NCI-H460 (cell line): Measurements from ENCODE around the gene ATP10A. TPM values are rescaled to one million over a fixed set of nuclear protein-coding genes. Genes with fewer than 3 reads are reported as not detected.
"Not testable (repeated sequence)": the region's sequence is repeated elsewhere in the genome, so short reads cannot be mapped to it uniquely, and the experiment has no call there.

ENCODE experiments used
- DNase-seq: peaks from one replicate; pipeline ENCODE4 v3.0.0-alpha.2; 2016; ENCODE audit warnings: low read depth; ENCODE audit errors: extremely low read depth
- total RNA-seq: library from RNA; depleted of rRNA; stranded (reverse); fragments of >200 nt; shearing (Covaris generic); gene quantifications from 2 replicates; pipeline ENCODE4 v1.2.3, GENCODE V29; 2014

ATP10A gene
- total RNA-seq, 1 experiment from 2014 or later, result 0.07 TPM

DNA sequence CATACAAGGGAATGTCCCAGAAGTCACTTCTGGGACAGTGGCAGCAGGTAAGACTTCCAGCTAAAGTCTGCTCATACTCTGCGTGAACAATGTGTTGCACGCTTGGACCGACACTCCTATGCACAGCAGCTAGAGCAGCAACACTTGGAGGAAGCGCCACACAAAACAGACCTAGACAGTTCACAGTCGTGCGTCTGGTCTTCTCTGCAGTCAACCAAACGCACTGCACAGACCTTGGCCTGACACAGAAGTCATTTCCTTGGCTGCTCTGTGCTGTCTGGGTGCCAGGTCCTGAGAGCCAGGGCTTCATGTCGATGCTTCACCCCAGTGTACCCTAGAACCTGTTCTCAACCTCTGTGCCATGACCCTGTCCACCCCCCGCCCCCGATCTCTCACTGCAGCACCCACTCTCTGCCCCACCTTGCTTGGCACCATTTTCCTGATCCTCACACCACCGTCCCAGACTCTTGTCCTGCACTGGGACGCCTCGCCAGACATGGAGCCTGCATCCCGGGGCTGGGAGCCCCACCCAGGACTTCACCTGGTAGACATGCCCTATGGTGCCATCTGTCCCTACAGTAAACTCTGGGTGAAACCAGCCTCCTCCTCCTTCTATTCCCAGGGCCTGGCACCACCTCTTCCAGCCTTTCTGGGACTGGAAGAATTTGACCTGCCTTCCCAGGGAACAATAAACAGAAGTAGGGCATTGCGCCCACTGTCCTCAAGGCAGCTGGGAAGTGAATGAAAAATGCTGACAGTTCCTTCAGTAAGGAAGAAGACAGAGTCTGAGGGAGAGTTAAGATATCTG is 3.1 kb downstream of the ATP10A start:
- DNase-seq, result no peak

- DNase-seq, result no peak
These were observed 4.0 kb downstream of the ATP10A start for GRCh38 chr15:25858952-25859760.

GRCh38 chr15:25856059-25856458 is 7.1 kb downstream of the ATP10A start:
- DNase-seq, result not testable (repeated sequence)

- no peak for DNase-seq
These were observed 10.2 kb downstream of the ATP10A start for GRCh38 chr15:25852661-25853524.

GRCh38 chr15:25852027-25852426 is 11.1 kb downstream of the ATP10A start:
- no peak for DNase-seq

DNA sequence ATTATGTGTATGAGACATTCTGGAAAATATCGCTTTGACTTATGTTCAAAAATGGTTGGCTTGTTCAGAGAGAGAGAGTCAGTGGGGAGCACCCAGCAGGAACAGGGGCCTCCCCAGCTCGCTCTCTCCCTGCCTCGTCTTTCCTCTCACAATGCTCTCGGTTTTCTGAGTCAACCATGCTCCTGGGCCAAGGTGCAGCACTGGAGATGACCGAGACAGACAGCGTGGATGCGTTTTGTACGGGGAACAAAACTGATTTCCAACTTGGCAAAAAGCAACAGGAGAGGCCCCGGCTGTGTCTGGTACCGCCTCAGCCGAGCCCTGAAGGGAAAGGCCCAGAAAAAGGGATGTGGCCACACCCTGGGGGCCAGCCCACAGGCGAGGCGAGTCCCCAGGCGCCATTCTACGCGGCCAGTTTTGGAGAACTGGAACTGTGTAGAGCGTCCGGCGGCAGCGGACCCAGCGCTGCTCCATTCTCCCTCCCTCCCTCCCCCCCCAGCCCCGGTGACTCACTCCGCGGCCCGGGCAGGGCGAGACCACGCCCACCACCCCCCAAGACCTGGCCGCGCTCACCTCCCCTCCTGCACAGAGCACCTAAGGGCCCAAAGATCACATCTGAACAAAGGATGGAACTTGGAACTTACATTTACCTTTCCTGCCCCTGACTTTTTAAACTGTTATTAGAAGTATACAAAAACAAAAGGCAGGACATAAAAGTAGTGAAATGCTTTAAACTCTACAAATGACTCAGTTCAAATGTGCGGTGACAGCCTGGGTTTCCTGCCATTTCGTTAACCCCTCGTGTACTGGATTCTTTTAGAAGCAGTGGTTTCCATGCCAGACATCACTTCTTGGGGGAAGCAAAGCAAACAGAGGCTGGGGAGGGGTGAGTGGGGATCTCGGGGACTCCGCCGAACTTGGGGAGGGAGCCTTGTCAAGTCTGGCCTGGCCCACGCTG is 12.7 kb downstream of the ATP10A start:
- DNase-seq, result peak; percentile 34

GRCh38 chr15:25849157-25849921 is 13.8 kb downstream of the ATP10A start:
- peak; percentile 33 for DNase-seq

DNA sequence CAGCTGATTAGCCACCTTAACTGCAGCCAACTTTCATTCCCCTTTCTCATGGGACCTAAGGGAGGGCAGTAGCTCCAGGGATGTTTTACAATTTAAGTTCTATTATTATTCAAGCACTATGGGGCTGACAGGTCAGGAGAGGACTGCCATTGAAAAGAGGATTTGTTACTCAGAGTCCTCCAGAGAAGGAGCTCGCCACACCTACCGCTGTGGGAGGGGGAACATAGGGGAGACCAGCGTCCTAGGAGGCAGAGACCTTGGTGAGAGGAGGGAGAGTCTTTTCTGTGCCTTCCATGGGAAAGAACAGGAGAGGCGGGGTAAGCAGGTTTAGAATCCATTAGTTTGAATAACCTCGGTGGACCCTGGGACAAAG is 14.4 kb downstream of the ATP10A start:
- no peak for DNase-seq

DNA sequence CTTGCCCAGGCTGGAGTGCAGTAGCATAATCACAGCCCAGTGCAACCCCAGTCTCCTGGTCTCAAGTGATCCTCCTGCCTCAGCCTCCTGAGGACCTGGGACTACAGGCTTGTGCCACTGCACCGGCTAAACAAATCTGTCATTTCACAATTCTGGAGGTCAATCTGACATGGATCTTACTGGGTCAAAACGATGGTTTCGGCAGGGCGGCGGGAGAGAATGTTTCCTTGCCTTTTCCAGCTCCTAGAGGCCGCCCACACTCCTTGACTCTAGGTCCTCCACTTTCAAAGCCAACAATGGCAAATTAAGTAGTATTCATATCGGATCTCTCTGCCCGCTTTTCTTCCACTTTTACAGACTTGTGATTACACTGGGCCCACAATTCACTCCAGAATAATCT is 14.8 kb downstream of the ATP10A start:
- DNase-seq, result no peak

- DNase-seq, result no peak
These were observed 16.1 kb downstream of the ATP10A start for GRCh38 chr15:25847051-25847450.

DNA sequence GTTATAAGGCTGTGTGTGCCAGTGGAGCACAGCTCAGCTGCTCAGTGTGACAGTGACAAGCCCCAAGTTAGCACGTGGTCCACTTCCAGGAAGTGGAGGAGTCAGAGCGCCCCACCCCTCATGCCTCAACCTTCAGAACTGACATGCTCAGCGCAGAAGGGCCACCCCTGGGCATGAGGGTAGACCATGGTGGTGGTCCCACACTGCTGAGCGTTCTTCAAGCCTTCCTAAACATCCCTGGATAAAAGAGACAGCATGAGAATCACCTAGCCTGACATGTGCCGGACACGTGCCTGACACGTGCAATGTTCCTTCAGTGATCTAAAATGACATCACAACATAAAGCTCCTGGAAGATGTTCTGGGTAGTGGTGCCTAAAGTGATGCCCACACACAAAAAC is 16.8 kb downstream of the ATP10A start:
- no peak for DNase-seq

DNA sequence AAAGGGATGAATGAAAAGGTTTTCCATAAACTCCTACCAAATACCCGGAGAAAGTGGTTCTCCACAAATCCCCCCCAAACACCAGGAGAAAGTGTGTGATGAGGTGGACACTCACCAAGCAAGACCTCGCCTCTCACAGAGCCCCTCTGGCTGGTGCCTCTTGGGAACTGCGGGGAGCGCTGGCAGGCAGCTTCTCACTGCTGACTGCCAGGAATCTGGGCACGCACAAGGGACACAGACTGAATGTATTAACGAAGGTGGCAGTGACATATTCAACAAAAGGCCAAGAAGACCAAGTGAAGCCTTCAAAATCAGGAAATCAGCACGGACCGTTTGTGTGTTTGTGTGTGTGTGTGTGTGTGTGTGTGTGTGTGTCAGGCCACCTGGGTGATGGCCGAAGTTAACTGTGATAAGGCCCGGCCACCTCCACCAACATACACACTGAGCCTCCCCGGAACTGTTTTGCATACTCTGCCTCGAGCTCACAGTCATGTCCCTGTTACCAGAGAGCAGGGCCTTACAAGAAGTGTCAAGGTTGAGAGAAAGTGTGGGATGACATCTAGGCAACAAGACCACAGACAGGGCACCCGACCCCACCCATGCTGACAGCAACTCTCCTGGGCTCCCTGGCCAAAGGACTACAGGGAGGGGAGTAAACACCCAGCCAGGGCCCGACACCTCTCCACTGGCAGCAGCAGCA is 18.0 kb downstream of the ATP10A start:
- no peak for DNase-seq

DNA sequence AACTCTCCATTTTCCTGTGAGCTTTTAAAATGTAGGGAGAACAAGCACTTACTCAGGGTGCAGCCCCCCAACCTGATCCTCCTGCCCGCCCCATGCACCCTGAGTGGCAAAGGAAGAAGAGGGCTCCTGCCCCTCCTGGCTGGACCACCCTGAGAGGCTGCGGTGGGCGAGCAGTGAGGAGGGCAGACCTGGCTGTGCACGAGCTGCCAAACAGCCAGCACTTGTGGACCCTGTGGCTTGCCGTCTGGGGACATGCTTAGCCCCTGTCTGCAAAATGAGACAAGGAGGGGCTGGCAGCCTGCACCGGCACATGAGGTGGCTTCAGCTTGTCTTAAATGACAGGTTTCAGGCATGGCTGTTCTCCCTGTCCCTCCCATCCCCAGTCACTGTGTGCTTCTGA is 18.6 kb downstream of the ATP10A start:
- no peak for DNase-seq

DNA sequence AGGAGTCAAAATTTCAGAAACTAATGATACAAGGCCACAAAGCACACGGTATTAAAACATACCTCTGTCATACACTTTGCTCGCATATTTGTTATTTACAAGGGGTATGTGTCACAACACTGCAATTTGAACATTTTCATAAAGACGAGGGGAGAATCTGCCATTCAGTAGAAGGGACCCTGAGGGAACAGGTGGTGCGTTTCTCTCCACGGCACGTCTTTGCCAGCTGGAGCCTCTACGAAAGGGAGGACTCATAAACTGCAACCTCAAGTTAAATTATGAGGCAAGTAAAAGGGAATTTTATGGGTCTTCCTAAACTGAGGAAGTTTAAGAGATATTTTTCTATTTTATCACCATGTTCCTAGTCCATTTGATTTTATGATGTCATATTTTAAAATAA is 19.1 kb downstream of the ATP10A start:
- DNase-seq, result no peak

GRCh38 chr15:25839638-25840156 is 23.4 kb downstream of the ATP10A start:
- DNase-seq, result no peak

GRCh38 chr15:25838871-25839195 is 24.3 kb downstream of the ATP10A start:
- no peak for DNase-seq

GRCh38 chr15:25838191-25838870 is 24.8 kb downstream of the ATP10A start:
- no peak for DNase-seq

DNA sequence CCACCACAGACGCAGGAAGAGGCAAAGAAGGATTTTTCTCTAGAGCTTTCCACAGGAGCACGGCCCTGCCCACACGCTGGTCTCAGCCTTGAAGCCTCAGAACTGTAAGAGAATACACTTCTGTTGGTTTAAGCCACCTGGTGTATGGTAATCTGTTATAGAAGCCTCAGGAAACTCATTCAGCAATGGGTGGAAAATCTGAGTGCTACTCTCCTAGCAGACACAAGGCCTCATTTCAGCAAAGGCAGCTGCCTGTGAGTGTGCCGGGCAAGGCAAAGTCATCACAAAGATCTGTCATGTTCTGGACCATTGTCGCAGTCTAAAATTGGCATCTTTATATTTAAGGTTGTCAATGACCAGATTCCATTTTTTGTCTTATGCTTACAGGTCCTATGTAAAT is 31.0 kb downstream of the ATP10A start:
- DNase-seq, result no peak
